ENCODE results near the gene CC2D2A.

Gene CC2D2A

GRCh38 chr4:15495621-15496020 is 25.9 kb downstream of the CC2D2A start:
- H3K4me3 ChIP-seq = no peak overlapping the region
- no peak for DNase-seq (ENCODE audit: low spot score)
- no peak overlapping the region for H3K27ac ChIP-seq
- TF ChIP-seq, protein P1, sequence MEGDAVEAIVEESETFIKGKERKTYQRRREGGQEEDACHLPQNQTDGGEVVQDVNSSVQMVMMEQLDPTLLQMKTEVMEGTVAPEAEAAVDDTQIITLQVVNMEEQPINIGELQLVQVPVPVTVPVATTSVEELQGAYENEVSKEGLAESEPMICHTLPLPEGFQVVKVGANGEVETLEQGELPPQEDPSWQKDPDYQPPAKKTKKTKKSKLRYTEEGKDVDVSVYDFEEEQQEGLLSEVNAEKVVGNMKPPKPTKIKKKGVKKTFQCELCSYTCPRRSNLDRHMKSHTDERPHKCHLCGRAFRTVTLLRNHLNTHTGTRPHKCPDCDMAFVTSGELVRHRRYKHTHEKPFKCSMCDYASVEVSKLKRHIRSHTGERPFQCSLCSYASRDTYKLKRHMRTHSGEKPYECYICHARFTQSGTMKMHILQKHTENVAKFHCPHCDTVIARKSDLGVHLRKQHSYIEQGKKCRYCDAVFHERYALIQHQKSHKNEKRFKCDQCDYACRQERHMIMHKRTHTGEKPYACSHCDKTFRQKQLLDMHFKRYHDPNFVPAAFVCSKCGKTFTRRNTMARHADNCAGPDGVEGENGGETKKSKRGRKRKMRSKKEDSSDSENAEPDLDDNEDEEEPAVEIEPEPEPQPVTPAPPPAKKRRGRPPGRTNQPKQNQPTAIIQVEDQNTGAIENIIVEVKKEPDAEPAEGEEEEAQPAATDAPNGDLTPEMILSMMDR (IDR thresholded peaks at IDR 0.05) = no peak

DNA sequence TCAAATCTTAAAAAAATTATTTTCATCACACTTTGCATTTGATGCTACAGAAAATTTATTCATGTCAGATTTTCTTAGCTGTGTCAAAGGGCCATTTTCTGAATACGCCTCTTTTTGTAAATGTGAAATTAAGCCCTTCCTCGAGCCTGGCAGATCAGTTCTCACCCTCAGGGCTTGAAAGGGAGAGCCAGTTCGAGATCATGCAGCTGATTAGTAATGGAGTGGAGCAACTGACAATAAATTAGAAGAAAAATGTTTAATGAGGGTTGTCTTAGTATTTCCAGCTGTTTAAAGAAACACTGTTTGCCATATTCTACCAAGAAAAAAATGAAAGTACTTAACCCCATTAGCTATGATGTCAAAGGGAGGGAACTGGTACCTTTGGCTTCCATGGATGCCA is 28.7 kb downstream of the CC2D2A start:
- no peak overlapping the region for H3K27ac ChIP-seq
- TF ChIP-seq, protein P1 (IDR thresholded peaks at IDR 0.05) = no peak
- H3K4me3 ChIP-seq = no peak overlapping the region
- no peak for DNase-seq (ENCODE audit: low spot score)

- no peak for DNase-seq (ENCODE audit: low spot score)
- H3K27ac ChIP-seq = no peak overlapping the region
- H3K4me3 ChIP-seq = no peak overlapping the region
- TF ChIP-seq, protein P1 (IDR thresholded peaks at IDR 0.05) = no peak
Measured at GRCh38 chr4:15500701-15501100, 31.0 kb downstream of the CC2D2A start.

- no peak overlapping the region for H3K4me3 ChIP-seq
- no peak overlapping the region for H3K27ac ChIP-seq
- no peak for DNase-seq (ENCODE audit: low spot score)
- TF ChIP-seq, protein P1 (IDR thresholded peaks at IDR 0.05) = no peak
Measured at GRCh38 chr4:15501941-15502340, 32.3 kb downstream of the CC2D2A start.

DNA sequence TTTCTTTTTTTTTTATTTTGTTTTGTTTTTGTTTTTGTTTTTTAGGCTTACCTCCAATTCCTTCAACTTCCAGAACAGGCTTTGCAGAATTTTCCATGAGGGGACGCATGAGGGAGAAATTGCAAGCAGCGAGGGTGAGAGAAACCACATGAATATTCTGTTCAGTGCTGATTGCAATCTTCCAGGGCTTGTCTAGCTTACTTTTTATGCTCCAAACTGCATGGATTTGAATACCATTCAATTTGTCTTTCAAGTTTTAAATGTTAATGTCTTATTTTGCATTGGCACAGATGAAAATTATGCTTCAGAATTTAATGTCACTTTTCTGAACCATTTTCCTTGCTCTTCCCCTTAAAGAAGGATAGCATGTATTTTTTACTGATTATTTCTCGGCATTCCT is 32.7 kb downstream of the CC2D2A start:
- TF ChIP-seq, protein P1 (IDR thresholded peaks at IDR 0.05) = no peak
- no peak for DNase-seq (ENCODE audit: low spot score)
- H3K4me3 ChIP-seq = no peak overlapping the region
- no peak overlapping the region for H3K27ac ChIP-seq

GRCh38 chr4:15504041-15504440 is 34.4 kb downstream of the CC2D2A start:
- Histone ChIP-seq H3K4me3 (no peak overlapping the region), H3K27ac (no peak overlapping the region)
- TF ChIP-seq, protein P1 (IDR thresholded peaks at IDR 0.05) = no peak
- DNase-seq (ENCODE audit: low spot score) = no peak

DNA sequence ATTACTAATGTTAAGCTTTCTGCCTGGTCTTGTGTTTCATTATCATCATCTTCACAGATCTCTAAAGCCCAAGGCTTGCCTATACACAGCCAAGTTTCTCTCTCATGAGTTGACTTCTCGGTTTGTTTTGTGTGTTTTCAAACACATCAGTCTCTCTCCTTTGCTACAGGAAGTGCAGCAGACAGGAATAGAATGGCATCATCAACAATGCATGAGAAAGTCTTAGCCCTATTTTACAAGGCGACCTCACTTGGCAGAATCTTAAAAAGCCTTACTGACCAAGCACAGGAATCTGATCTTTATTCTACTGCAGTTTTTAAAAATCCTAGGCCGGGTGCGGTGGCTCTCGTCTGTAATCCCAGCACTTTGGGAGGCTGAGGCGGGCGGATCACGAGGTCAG is 36.8 kb downstream of the CC2D2A start:
- no peak overlapping the region for H3K4me3 ChIP-seq
- DNase-seq (ENCODE audit: low spot score) = no peak
- TF ChIP-seq, protein P1 (IDR thresholded peaks at IDR 0.05) = no peak
- H3K27ac ChIP-seq = peak overlapping the region; percentile 9 to 13
